HepG2 (cell line): ENCODE measurements around the gene KLHDC4. TPM values are rescaled to one million over a fixed set of nuclear protein-coding genes. Genes with fewer than 3 reads are reported as not detected.

Source experiments
- ARNTL ChIP-seq: sonication (generic); formaldehyde crosslinking; IDR thresholded peaks from 2 replicates; pipeline ENCODE4 v1.4.0; 2020; ENCODE audit warnings: mild to moderate bottlenecking, missing genetic modification reagents
- BRD4 ChIP-seq: sonication (generic); formaldehyde crosslinking; IDR thresholded peaks from 2 replicates; pipeline ENCODE4 v1.4.0; 2020; ENCODE audit warnings: missing genetic modification reagents
- CHD4 ChIP-seq: fragments of 200-600 bp; sonication (generic); IDR thresholded peaks from 2 replicates; pipeline ENCODE4 v1.7.0; 2017; ENCODE audit warnings: mild to moderate bottlenecking, low read length, borderline replicate concordance
- CREB1 ChIP-seq, 2 experiments: fragments of 450-650 bp in 1 of 2; IDR thresholded peaks; 2 replicates each; pipeline ENCODE4 v1.6.1; 2016 to 2017; ENCODE audit warnings: control low read depth in 1 of 2, mild to moderate bottlenecking in 1 of 2, missing compliant biosample characterization in 1 of 2, missing genetic modification characterization in 1 of 2
- EED ChIP-seq: sonication (generic); formaldehyde crosslinking; IDR thresholded peaks from 2 replicates; pipeline ENCODE4 v1.5.0; 2020; ENCODE audit warnings: mild to moderate bottlenecking, missing genetic modification reagents
- HNF4G ChIP-seq, 2 experiments: sonication (generic) in 1 of 2; formaldehyde crosslinking in 1 of 2; IDR thresholded peaks; 2 replicates each; pipeline versions ENCODE4 v1.4.0 to v1.6.1; 2011 to 2020; ENCODE audit warnings: borderline replicate concordance in 2 of 2, low read depth in 2 of 2, mild to moderate bottlenecking in 2 of 2, low read length in 1 of 2, missing genetic modification reagents in 1 of 2, moderate library complexity in 1 of 2
- MZF1 ChIP-seq: sonication (generic); formaldehyde crosslinking; IDR thresholded peaks from 2 replicates; pipeline ENCODE4 v1.8.1; 2023; ENCODE audit warnings: mild to moderate bottlenecking, missing genetic modification reagents, borderline replicate concordance
- NR2C2 ChIP-seq: sonication (generic); formaldehyde crosslinking; IDR thresholded peaks from 2 replicates; pipeline ENCODE4 v1.4.0; 2020; ENCODE audit warnings: missing genetic modification reagents, mild to moderate bottlenecking, moderate library complexity, borderline replicate concordance
- RFX1 ChIP-seq: fragments of 450-650 bp; IDR thresholded peaks from 2 replicates; pipeline ENCODE4 v1.6.1; 2017
- RXRA ChIP-seq: sonication (generic); formaldehyde crosslinking; IDR thresholded peaks from 2 replicates; pipeline ENCODE4 v1.5.1; 2020; ENCODE audit warnings: missing genetic modification reagents
- TBX3 ChIP-seq: fragments of 450-650 bp; IDR thresholded peaks from 2 replicates; pipeline ENCODE4 v1.6.1; 2017; ENCODE audit warnings: antibody characterized with exemption, mild to moderate bottlenecking, inconsistent platforms, borderline replicate concordance
- TEF ChIP-seq: sonication (generic); formaldehyde crosslinking; IDR thresholded peaks from 2 replicates; pipeline ENCODE4 v1.5.0; 2020; ENCODE audit warnings: missing genetic modification reagents
- THRA ChIP-seq: sonication (generic); formaldehyde crosslinking; IDR thresholded peaks from 2 replicates; pipeline ENCODE4 v1.4.0; 2020; ENCODE audit warnings: missing genetic modification reagents, borderline replicate concordance
- TMF1 ChIP-seq: sonication (generic); formaldehyde crosslinking; IDR thresholded peaks from 2 replicates; pipeline ENCODE4 v1.8.1; 2022; ENCODE audit warnings: low read depth, missing genetic modification reagents
- ZMYM2 ChIP-seq: sonication (generic); formaldehyde crosslinking; IDR thresholded peaks from 2 replicates; pipeline ENCODE4 v1.8.0; 2022; ENCODE audit warnings: mild to moderate bottlenecking, missing genetic modification reagents
- ZNF263 ChIP-seq: sonication (generic); formaldehyde crosslinking; IDR thresholded peaks from 2 replicates; pipeline ENCODE4 v1.4.0; 2020; ENCODE audit warnings: missing genetic modification reagents
- ZNF337 ChIP-seq: sonication (generic); formaldehyde crosslinking; IDR thresholded peaks from 2 replicates; pipeline ENCODE4 v1.5.1; 2020; ENCODE audit warnings: missing genetic modification reagents, low read depth, mild to moderate bottlenecking, borderline replicate concordance
- ZNF468 ChIP-seq: sonication (generic); formaldehyde crosslinking; IDR thresholded peaks from 2 replicates; pipeline ENCODE4 v1.8.0; 2022; ENCODE audit warnings: mild to moderate bottlenecking, moderate library complexity, missing genetic modification reagents
- ZNF567 ChIP-seq: sonication (generic); formaldehyde crosslinking; IDR thresholded peaks from 2 replicates; pipeline ENCODE4 v1.8.1; 2023; ENCODE audit warnings: mild to moderate bottlenecking, missing genetic modification reagents, borderline replicate concordance
- ZNF569 ChIP-seq: sonication (generic); formaldehyde crosslinking; IDR thresholded peaks from 2 replicates; pipeline ENCODE4 v1.5.0; 2020; ENCODE audit warnings: mild to moderate bottlenecking, missing genetic modification reagents, moderate library complexity, borderline replicate concordance
- ZNF605 ChIP-seq: sonication (generic); formaldehyde crosslinking; IDR thresholded peaks from 2 replicates; pipeline ENCODE4 v1.8.0; 2022; ENCODE audit warnings: mild to moderate bottlenecking, missing genetic modification reagents
- ZNF761 ChIP-seq: sonication (generic); formaldehyde crosslinking; conservative IDR thresholded peaks from 2 replicates; pipeline ENCODE4 v1.4.0; 2020; ENCODE audit warnings: mild to moderate bottlenecking, missing genetic modification reagents
- polyA plus RNA-seq, 8 experiments: library from polyadenylated mRNA; depleted of rRNA in 3 of 8; stranded (reverse) in 7 of 8; unstranded in 1 of 8; fragments of >200 nt; fragmentation: Illumina TruSeq in 4 of 8; extraction: Trizol in 4 of 8; gene quantifications; 2 replicates each; pipeline versions ENCODE4 v1.2.1 to v1.2.3, GENCODE V29; 2011 to 2016; ENCODE audit warnings: low read depth in 4 of 8, missing spikeins in 1 of 8, mixed read lengths in 1 of 8; ENCODE audit not compliant: insufficient read depth in 1 of 8
- total RNA-seq, 5 experiments: library from RNA; depleted of rRNA; stranded (reverse); fragments of >200 nt; fragmentation: Illumina TruSeq; extraction: Trizol; gene quantifications; 2 replicates each; pipeline ENCODE4 v1.2.3, GENCODE V29; 2016; ENCODE audit warnings: low read depth in 1 of 5
- TF ChIP-seq, protein P1 (sequence below): sonication (generic); formaldehyde crosslinking; IDR thresholded peaks from 2 replicates; pipeline ENCODE4 v1.4.0; 2020; ENCODE audit warnings: mild to moderate bottlenecking, missing genetic modification reagents, borderline replicate concordance

The KLHDC4 gene
- total and polyA plus RNA-seq, 2 of the 13 experiments (the other 11 are each of a cell fraction or from before 2014, with no cell fraction given) = 18.7 to 31.8 TPM

- TF ChIP-seq TMF1 (CRISPR knock-in tag) (peak; percentile 93; the same call in 1 of the 2 replicates), ZNF569 (CRISPR knock-in tag) (0 out of 2 replicates have a peak, but pooled peaks have one; percentile 64), HNF4G (IDR thresholded peaks at IDR 0.05; ENCODE audit: borderline replicate concordance, low read depth, low read length) (no peak), HNF4G (CRISPR knock-in tag; IDR thresholded peaks at IDR 0.05; ENCODE audit: borderline replicate concordance, low read depth) (no peak), ZMYM2 (CRISPR knock-in tag) (no peak), TEF (CRISPR knock-in tag) (no peak; the same call in 1 of the 2 replicates), ZNF263 (no peak), CHD4 (no peak), ARNTL (CRISPR knock-in tag) (no peak), RFX1 (no peak), ZNF605 (CRISPR knock-in tag) (peak; percentile 72), THRA (CRISPR knock-in tag) (peak; percentile 63; the same call in 1 of the 2 replicates), CREB1 (IDR thresholded peaks at IDR 0.05) (peak; percentile 97), CREB1 (CRISPR knock-in tag; IDR thresholded peaks at IDR 0.05) (peak; percentile 99), BRD4 (CRISPR knock-in tag) (peak; percentile 65; the same call in 1 of the 2 replicates), ZNF337 (CRISPR knock-in tag) (no peak), EED (CRISPR knock-in tag) (no peak), MZF1 (no peak), RXRA (CRISPR knock-in tag) (peak; percentile 79), ZNF761 (CRISPR knock-in tag) (0 out of 2 replicates have a peak, but pooled peaks have one; percentile 66), TBX3 (no peak), ZNF567 (CRISPR knock-in tag) (peak; percentile 41; the same call in 1 of the 2 replicates), ZNF468 (CRISPR knock-in tag) (no peak), NR2C2 (CRISPR knock-in tag) (peak; percentile 89)
- TF ChIP-seq, protein P1, sequence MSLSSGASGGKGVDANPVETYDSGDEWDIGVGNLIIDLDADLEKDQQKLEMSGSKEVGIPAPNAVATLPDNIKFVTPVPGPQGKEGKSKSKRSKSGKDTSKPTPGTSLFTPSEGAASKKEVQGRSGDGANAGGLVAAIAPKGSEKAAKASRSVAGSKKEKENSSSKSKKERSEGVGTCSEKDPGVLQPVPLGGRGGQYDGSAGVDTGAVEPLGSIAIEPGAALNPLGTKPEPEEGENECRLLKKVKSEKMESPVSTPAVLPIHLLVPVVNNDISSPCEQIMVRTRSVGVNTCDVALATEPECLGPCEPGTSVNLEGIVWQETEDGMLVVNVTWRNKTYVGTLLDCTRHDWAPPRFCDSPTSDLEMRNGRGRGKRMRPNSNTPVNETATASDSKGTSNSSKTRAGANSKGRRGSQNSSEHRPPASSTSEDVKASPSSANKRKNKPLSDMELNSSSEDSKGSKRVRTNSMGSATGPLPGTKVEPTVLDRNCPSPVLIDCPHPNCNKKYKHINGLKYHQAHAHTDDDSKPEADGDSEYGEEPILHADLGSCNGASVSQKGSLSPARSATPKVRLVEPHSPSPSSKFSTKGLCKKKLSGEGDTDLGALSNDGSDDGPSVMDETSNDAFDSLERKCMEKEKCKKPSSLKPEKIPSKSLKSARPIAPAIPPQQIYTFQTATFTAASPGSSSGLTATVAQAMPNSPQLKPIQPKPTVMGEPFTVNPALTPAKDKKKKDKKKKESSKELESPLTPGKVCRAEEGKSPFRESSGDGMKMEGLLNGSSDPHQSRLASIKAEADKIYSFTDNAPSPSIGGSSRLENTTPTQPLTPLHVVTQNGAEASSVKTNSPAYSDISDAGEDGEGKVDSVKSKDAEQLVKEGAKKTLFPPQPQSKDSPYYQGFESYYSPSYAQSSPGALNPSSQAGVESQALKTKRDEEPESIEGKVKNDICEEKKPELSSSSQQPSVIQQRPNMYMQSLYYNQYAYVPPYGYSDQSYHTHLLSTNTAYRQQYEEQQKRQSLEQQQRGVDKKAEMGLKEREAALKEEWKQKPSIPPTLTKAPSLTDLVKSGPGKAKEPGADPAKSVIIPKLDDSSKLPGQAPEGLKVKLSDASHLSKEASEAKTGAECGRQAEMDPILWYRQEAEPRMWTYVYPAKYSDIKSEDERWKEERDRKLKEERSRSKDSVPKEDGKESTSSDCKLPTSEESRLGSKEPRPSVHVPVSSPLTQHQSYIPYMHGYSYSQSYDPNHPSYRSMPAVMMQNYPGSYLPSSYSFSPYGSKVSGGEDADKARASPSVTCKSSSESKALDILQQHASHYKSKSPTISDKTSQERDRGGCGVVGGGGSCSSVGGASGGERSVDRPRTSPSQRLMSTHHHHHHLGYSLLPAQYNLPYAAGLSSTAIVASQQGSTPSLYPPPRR (CRISPR knock-in tag) = peak; percentile 36; the same call in 1 of the 2 replicates
Observed at GRCh38 chr16:87765776-87766484, at the start of gene KLHDC4 (continued).
